K562 (cell line): ENCODE measurements around the gene CBX2. TPM values are rescaled to one million over a fixed set of nuclear protein-coding genes. Genes with fewer than 3 reads are reported as not detected.

ENCODE experiments used
- ARID1B ChIP-seq: fragments of 450-650 bp; IDR thresholded peaks from 2 replicates; pipeline ENCODE4 v1.6.1; 2016; ENCODE audit warnings: antibody characterized with exemption, mild to moderate bottlenecking, inconsistent platforms
- BHLHE40 ChIP-seq: IDR thresholded peaks from 2 replicates; pipeline ENCODE4 v1.6.1; 2011; ENCODE audit warnings: low read length, improper control_type of control experiment
- BMI1 ChIP-seq: fragments of 150-350 bp; IDR thresholded peaks from 2 replicates; pipeline ENCODE4 v1.6.1; 2014; ENCODE audit warnings: low read length
- BRD9 ChIP-seq: fragments of 450-650 bp; IDR thresholded peaks from 2 replicates; pipeline ENCODE4 v1.6.1; 2018; ENCODE audit warnings: low read depth; ENCODE audit not compliant: partially characterized antibody
- BRF1 ChIP-seq: IDR thresholded peaks from 3 replicates; pipeline ENCODE4 v1.6.1; 2011; ENCODE audit warnings: borderline replicate concordance, mild to moderate bottlenecking; ENCODE audit not compliant: insufficient read length; ENCODE audit errors: extremely low read depth
- CHD2 ChIP-seq: IDR thresholded peaks from 2 replicates; pipeline ENCODE4 v1.6.1; 2011; ENCODE audit warnings: low read depth, low read length
- EGR1 ChIP-seq: fragments of 450-650 bp; conservative IDR thresholded peaks from 2 replicates; pipeline ENCODE4 v1.6.1; 2017; ENCODE audit warnings: mild to moderate bottlenecking
- EWSR1 ChIP-seq: fragments of 450-650 bp; IDR thresholded peaks from 2 replicates; pipeline ENCODE4 v1.6.1; 2018; ENCODE audit warnings: borderline replicate concordance, mild to moderate bottlenecking, low read depth, moderate library complexity; ENCODE audit not compliant: partially characterized antibody
- FOSL1 ChIP-seq: fragments of 200-800 bp; sonication (Bioruptor generic); conservative IDR thresholded peaks from 2 replicates; pipeline ENCODE4 v1.6.1; 2016; ENCODE audit warnings: missing genetic modification characterization, missing compliant biosample characterization
- GTF2F1 ChIP-seq: IDR thresholded peaks from 2 replicates; pipeline ENCODE4 v1.6.1; 2011; ENCODE audit warnings: low read depth, low read length, improper control_type of control experiment
- MECOM ChIP-seq: fragments of 250-450 bp; sonication (Bioruptor Pico); IDR thresholded peaks from 2 replicates; pipeline ENCODE4 v1.8.0; 2022; ENCODE audit warnings: inconsistent platforms
- MTA1 ChIP-seq: fragments of 450-650 bp; IDR thresholded peaks from 2 replicates; pipeline ENCODE4 v1.6.1; 2017; ENCODE audit warnings: borderline replicate concordance
- PHF20 ChIP-seq: fragments of 450-650 bp; IDR thresholded peaks from 2 replicates; pipeline ENCODE4 v1.6.1; 2018; ENCODE audit not compliant: partially characterized antibody
- PHF8 ChIP-seq: fragments of 200-600 bp; sonication (generic); IDR thresholded peaks from 2 replicates; pipeline ENCODE4 v1.6.1; 2012; ENCODE audit warnings: mixed run types, mild to moderate bottlenecking, inconsistent platforms, low read length, moderate library complexity, borderline replicate concordance
- POLR2A ChIP-seq: fragments of 450-650 bp; conservative IDR thresholded peaks from 2 replicates; pipeline ENCODE4 v1.6.1; 2016
- RBM22 ChIP-seq: fragments of 200-400 bp; formaldehyde crosslinking; IDR thresholded peaks from 2 replicates; pipeline ENCODE4 v1.6.1; 2018; ENCODE audit warnings: low read length, low read depth; ENCODE audit not compliant: poor library complexity, severe bottlenecking
- RBM25 ChIP-seq: fragments of 200-400 bp; formaldehyde crosslinking; IDR thresholded peaks from 2 replicates; pipeline ENCODE4 v1.6.1; 2018; ENCODE audit warnings: low read length, low read depth, moderate library complexity; ENCODE audit not compliant: severe bottlenecking
- SAFB ChIP-seq: fragments of 200-400 bp; formaldehyde crosslinking; IDR thresholded peaks from 2 replicates; pipeline ENCODE4 v1.6.1; 2017; ENCODE audit warnings: low read depth, low read length, borderline replicate concordance
- SMAD4 ChIP-seq: fragments of 250-450 bp; sonication (Bioruptor Pico); conservative IDR thresholded peaks from 2 replicates; pipeline ENCODE4 v1.8.0; 2021; ENCODE audit warnings: inconsistent platforms, mild to moderate bottlenecking, moderate library complexity
- TBP ChIP-seq: optimal IDR thresholded peaks from 2 replicates; pipeline ENCODE3; 2011; ENCODE audit warnings: low read depth, low read length, improper control_type of control experiment
- ZKSCAN8 ChIP-seq: fragments of 200-800 bp; sonication (Bioruptor generic); IDR thresholded peaks from 2 replicates; pipeline ENCODE4 v1.6.1; 2016; ENCODE audit warnings: missing genetic modification characterization, missing compliant biosample characterization
- ZMIZ1 ChIP-seq, 2 experiments: fragments of 150-350 bp in 1 of 2; IDR thresholded peaks; 2 replicates each; pipeline ENCODE4 v1.6.1; 2012 to 2016; ENCODE audit warnings: low read depth in 2 of 2, low read length in 2 of 2, mild to moderate bottlenecking in 1 of 2, moderate library complexity in 1 of 2
- ZNF740 ChIP-seq, 3 experiments: fragments of 200-800 bp in 1 of 3; sonication (Bioruptor generic) in 1 of 3; sonication (generic) in 1 of 3; formaldehyde crosslinking in 1 of 3; IDR thresholded peaks; 2 replicates each; pipeline versions ENCODE4 v1.6.1 to v1.8.0; 2016 to 2022; ENCODE audit warnings: mild to moderate bottlenecking in 2 of 3, missing compliant biosample characterization in 2 of 3, missing genetic modification characterization in 2 of 3, missing genetic modification reagents in 1 of 3
- polyA plus RNA-seq, 8 experiments: library from polyadenylated mRNA; depleted of rRNA in 4 of 8; stranded (reverse) in 5 of 8; unstranded in 3 of 8; fragments of >200 nt; fragmentation: Nextera tagmentation in 2 of 8; fragmentation: Illumina TruSeq in 1 of 8; extraction: Ambion mirVana in 2 of 8; extraction: Trizol in 1 of 8; gene quantifications; 2 replicates each; pipeline versions ENCODE4 v1.2.1 to v1.2.3, GENCODE V29; 2011 to 2014; ENCODE audit warnings: inconsistent platforms in 1 of 8, missing spikeins in 1 of 8
- total RNA-seq, 7 experiments: library from RNA; depleted of rRNA in 6 of 7; stranded (reverse); fragments of >200 nt in 6 of 7; fragmentation: Illumina TruSeq in 2 of 7; extraction: Trizol in 2 of 7; gene quantifications; 2 replicates each; pipeline versions ENCODE4 v1.2.1 to v1.2.3, GENCODE V29; 2011 to 2021; ENCODE audit warnings: low replicate concordance in 1 of 7

The CBX2 gene
- total and polyA plus RNA-seq, 9 of the 15 experiments (the other 6 are each of a cell fraction or from before 2014, with no cell fraction given) = 0.66 to 26.9 (median 13.9) TPM

- TF ChIP-seq ZMIZ1 (IDR thresholded peaks at IDR 0.05; ENCODE audit: low read depth in 2 of 2, low read length in 2 of 2) (0 out of 4 replicates have a peak, but pooled peaks of 1 of the 2 experiments have one; percentile 14), FOSL1 (tag) (peak; percentile 42; the same call in 1 of the 2 replicates), PHF8 (peak; percentile 17; the same call in 1 of the 2 replicates), BMI1 (peak; percentile 43), ARID1B (peak; percentile 62), TBP (peak; percentile 48), RBM25 (peak; percentile 98), BHLHE40 (peak; percentile 56; the same call in 1 of the 2 replicates), BRD9 (peak; percentile 27), PHF20 (peak; percentile 53), MTA1 (peak; percentile 61; the same call in 1 of the 2 replicates), EWSR1 (no peak), MECOM (no peak), EGR1 (peak; percentile 93), BRF1 (no peak), POLR2A (peak; percentile 46), GTF2F1 (no peak), SMAD4 (CRISPR knock-in tag) (0 out of 2 replicates have a peak, but pooled peaks have one; percentile 37), ZKSCAN8 (CRISPR knock-in tag) (peak; percentile 76; the same call in 1 of the 2 replicates), CHD2 (0 out of 2 replicates have a peak, but pooled peaks have one; percentile 13), SAFB (peak; percentile 80), ZNF740 (CRISPR knock-in tag; IDR thresholded peaks at IDR 0.05) (peak; percentile 81), ZNF740 (tag; IDR thresholded peaks at IDR 0.05) (peak in 1 of 2 experiments; percentile 85; a peak in 2 of 4 replicates), RBM22 (peak; percentile 25)
Observed at GRCh38 chr17:79810130-79811010, 32.4 kb downstream of the CBX2 start (continued).
